ENCODE data around the gene AACS. TPM values are rescaled to one million over a fixed set of nuclear protein-coding genes. Genes with fewer than 3 reads are reported as not detected.

The AACS gene
- total and polyA plus RNA-seq, 10 of the 15 experiments (the other 5 are each of a cell fraction or from before 2014, with no cell fraction given) = 10.1 to 34.0 (median 21.1) TPM

- H4K20me1 ChIP-seq (ENCODE audit: control insufficient read depth, insufficient read depth) = no peaks in the 10 kb centered on the region
- H2AFZ ChIP-seq (ENCODE audit: control insufficient read depth, low read depth, low read length) = no peak overlapping the region
- no peak for DNase-seq (ENCODE audit: low read depth, low spot score)
- no peaks in the 10 kb centered on the region for H3K79me2 ChIP-seq (ENCODE audit: control insufficient read depth, insufficient read depth, low read length)
- no peak overlapping the region for H3K4me3 ChIP-seq
- intact Hi-C loops (cut with micrococcal nuclease; ENCODE audit: unreplicated experiment) = no loop called here
- WGBS (ENCODE audit: insufficient coverage, insufficient replicate concordance, low lambda C conversion rate, missing lambda C conversion rate) = 85% methylated on average over 8 of the region's 8 CpGs
- ChIA-PET POLR2A (interaction anchor here (0.7 kb wide), 1 partner anchor 382 kb away, joined by 5 read pairs; no protein-coding TSS in a partner anchor), CTCF (no interaction called here), SMC1A (ENCODE audit: uncharacterized antibody, unreplicated experiment) (interaction anchor here (0.9 kb wide), 1 partner anchor 46 kb away, joined by 3 read pairs; no protein-coding TSS in a partner anchor), RAD21 (ENCODE audit: unreplicated experiment) (no interaction called here)
- FAIRE-seq = no peak
- no peak overlapping the region for H3K4me2 ChIP-seq (ENCODE audit: control insufficient read depth, insufficient read depth)
- in situ Hi-C loops (cut with MboI) = no loop called here
- no peak for ATAC-seq
- no peaks in the 10 kb centered on the region for H3K9me3 ChIP-seq (replicated peaks; ENCODE audit: control insufficient read depth, insufficient read depth, low read length)
- H3K27ac ChIP-seq (ENCODE audit: control insufficient read depth, insufficient read depth) = no peak overlapping the region
- H3K27me3 ChIP-seq (replicated peaks in 1 of 2; ENCODE audit: control insufficient read depth in 2 of 2, insufficient read depth in 2 of 2, low read length in 1 of 2) = no peaks in the 10 kb centered on the region
- H3K4me1 ChIP-seq (ENCODE audit: control insufficient read depth, insufficient read depth, low read length) = no peaks in the 10 kb centered on the region
- no peaks in the 10 kb centered on the region for H3K36me3 ChIP-seq (ENCODE audit: control insufficient read depth in 2 of 2, insufficient read depth in 2 of 2, low read length in 1 of 2)
- no TSS peak for BruUV-seq (replicated peaks)
- no peak overlapping the region for H3K9ac ChIP-seq (ENCODE audit: control insufficient read depth, insufficient read depth, low read length)
- TF ChIP-seq ESRRA (IDR thresholded peaks at IDR 0.05; ENCODE audit: low read length) (no peak), RAD51 (IDR thresholded peaks at IDR 0.05) (no peak), RCOR1 (conservative IDR thresholded peaks at IDR 0.05; ENCODE audit: low read depth, low read length) (no peak), MTA3 (IDR thresholded peaks at IDR 0.05; ENCODE audit: borderline replicate concordance, low read length) (no peak), ZNF592 (IDR thresholded peaks at IDR 0.05) (no peak), GABPA (IDR thresholded peaks at IDR 0.05; ENCODE audit: low read depth) (no peak), ETV6 (conservative IDR thresholded peaks at IDR 0.05 in 1 of 2, IDR thresholded peaks at IDR 0.05 in 1 of 2; ENCODE audit: borderline replicate concordance in 1 of 2, low read depth in 1 of 2) (no peak), SRF (IDR thresholded peaks at IDR 0.05; ENCODE audit: low read depth in 2 of 2, low read length in 2 of 2) (no peak), NR2C1 (IDR thresholded peaks at IDR 0.05) (no peak), ZNF207 (IDR thresholded peaks at IDR 0.05; ENCODE audit: borderline replicate concordance) (no peak), TARDBP (IDR thresholded peaks at IDR 0.05; ENCODE audit: borderline replicate concordance) (no peak), TCF12 (IDR thresholded peaks at IDR 0.05; ENCODE audit: low read depth, low read length) (no peak), RFX5 (IDR thresholded peaks at IDR 0.05; ENCODE audit: low read depth, low read length) (no peak), NRF1 (conservative IDR thresholded peaks at IDR 0.05; ENCODE audit: low read depth, low read length) (no peak), CUX1 (IDR thresholded peaks at IDR 0.05; ENCODE audit: insufficient replicate concordance, low read depth, low read length) (no peak), DPF2 (IDR thresholded peaks at IDR 0.05) (no peak), MXI1 (IDR thresholded peaks at IDR 0.05; ENCODE audit: low read depth, low read length) (no peak), ZNF384 (IDR thresholded peaks at IDR 0.05; ENCODE audit: borderline replicate concordance, low read depth, low read length) (no peak)
Measured at GRCh38 chr12:125053821-125054220, 11.4 kb upstream of the AACS start.
